Frontal cortex (tissue), 4 donors: Measurements from ENCODE around the gene HDHD3. TPM values are rescaled to one million over a fixed set of nuclear protein-coding genes. Genes with fewer than 3 reads are reported as not detected.
"Not testable (repeated sequence)": the region's sequence is repeated elsewhere in the genome, so short reads cannot be mapped to it uniquely, and the experiment has no call there.

Experiments used
- DNase-seq, 2 donors: peaks; one replicate each; pipeline ENCODE4 v3.0.0; 2012; ENCODE audit warnings: low spot score in 2 of 2
- FAIRE-seq: peaks from 2 replicates; lab custom pipeline; 2012; peaks lifted over from hg19 to GRCh38; lab: Jason Lieb, UNC
- total RNA-seq: library from RNA; depleted of rRNA; stranded (reverse); fragments of >200 nt; gene quantifications from one replicate; pipeline ENCODE4 v1.2.3, GENCODE V29; 2014
- donor health status: control.
- donor health status: control.
- donor health status: control.

HDHD3 gene
- total RNA-seq, 1 donor from 2014 or later, result 9.0 TPM

- FAIRE-seq, result no peak
- no peak for DNase-seq
These were observed 13.6 kb upstream of the HDHD3 start for GRCh38 chr9:113390192-113390960.

- DNase-seq (no peak), FAIRE-seq (no peak)
These were observed 12.7 kb upstream of the HDHD3 start for GRCh38 chr9:113389451-113389850.

GRCh38 chr9:113388833-113389232, 12.0 kb upstream of the HDHD3 start:
- no peak for DNase-seq
- FAIRE-seq, result no peak

- no peak for FAIRE-seq
These were observed 10.9 kb upstream of the HDHD3 start for GRCh38 chr9:113387560-113388230.

GRCh38 chr9:113386571-113387393, 10.0 kb upstream of the HDHD3 start:
- FAIRE-seq (no peak), DNase-seq (no peak)

More at GRCh38 chr9:113387560-113388230, 10.9 kb upstream of the HDHD3 start:
- DNase-seq, result no peak

GRCh38 chr9:113381909-113382411, 5.2 kb upstream of the HDHD3 start:
- DNase-seq, result no peak
- no peak for FAIRE-seq

GRCh38 chr9:113381441-113381840, 4.7 kb upstream of the HDHD3 start:
- not testable (repeated sequence) for DNase-seq, FAIRE-seq

GRCh38 chr9:113380869-113381378, 4.1 kb upstream of the HDHD3 start:
- DNase-seq, result no peak
- FAIRE-seq, result no peak

GRCh38 chr9:113379829-113380210, 3.0 kb upstream of the HDHD3 start:
- not testable (repeated sequence) for DNase-seq, FAIRE-seq

- not testable (repeated sequence) for FAIRE-seq
These were observed 2.5 kb upstream of the HDHD3 start for GRCh38 chr9:113379094-113379828.

GRCh38 chr9:113375057-113376023, 1.4 kb downstream of the HDHD3 start:
- DNase-seq (no peak), FAIRE-seq (no peak)

More at GRCh38 chr9:113379094-113379828, 2.5 kb upstream of the HDHD3 start:
- DNase-seq, result not testable (repeated sequence)

GRCh38 chr9:113373676-113374392, 3.0 kb downstream of the HDHD3 start:
- DNase-seq, result no peak
- no peak for FAIRE-seq

GRCh38 chr9:113373256-113373655, 3.5 kb downstream of the HDHD3 start:
- FAIRE-seq (no peak), DNase-seq (no peak)

- FAIRE-seq (no peak), DNase-seq (no peak)
These were observed 4.7 kb downstream of the HDHD3 start for GRCh38 chr9:113372059-113372458.

GRCh38 chr9:113370806-113371325, 5.9 kb downstream of the HDHD3 start:
- DNase-seq (no peak), FAIRE-seq (no peak)

- FAIRE-seq, result no peak
- DNase-seq, result no peak
These were observed 7.0 kb downstream of the HDHD3 start for GRCh38 chr9:113369855-113370140.

GRCh38 chr9:113368982-113369854, 7.6 kb downstream of the HDHD3 start:
- FAIRE-seq (no peak), DNase-seq (no peak)
